Panc1 (cell line): ENCODE results near the gene DAAM2. TPM values are rescaled to one million over a fixed set of nuclear protein-coding genes. Genes with fewer than 3 reads are reported as not detected.

Source experiments
- ATAC-seq: fragments of 200-7000 bp; cut with Tn5 transposase; 2 replicates; pipeline ENCODE4 v1.9.1; 2020; ENCODE audit warnings: mild to moderate bottlenecking, moderate library complexity
- BruUV-seq: library from RNA; stranded (reverse); fragments of 400-500 nt; replicated peaks from 2 replicates; lab custom pipeline; 2021; lab: Mats Ljungman, UMichigan
- CTCF ChIA-PET: fragments of 300-600 bp; sonication (Branson Sonifier 250); formaldehyde crosslinking; loops from one replicate; lab custom pipeline; 2022; ENCODE audit warnings: antibody characterized with exemption; lab: Charles Lee
- POLR2A ChIA-PET: fragments of 300-600 bp; sonication (Branson Sonifier 250); formaldehyde crosslinking; loops from one replicate; lab custom pipeline; 2022; ENCODE audit warnings: antibody characterized with exemption; lab: Charles Lee
- DNase-seq: peaks from one replicate; pipeline ENCODE4 v3.0.0-alpha.2; 2010; ENCODE audit warnings: low read depth, low spot score
- H3K27ac ChIP-seq: 2 replicates; pipeline ENCODE4 v1.5.1; 2011; ENCODE audit warnings: mild to moderate bottlenecking, low read length, inconsistent platforms
- H3K27me3 ChIP-seq: fragments of 200-500 bp; sonication (Bioruptor generic); 2 replicates; pipeline ENCODE4 v1.6.0; 2014; ENCODE audit warnings: low read length, inconsistent platforms; ENCODE audit not compliant: control insufficient read depth, insufficient read depth
- H3K36me3 ChIP-seq: fragments of 200-500 bp; sonication (Bioruptor generic); 2 replicates; pipeline ENCODE4 v1.5.1; 2014; ENCODE audit warnings: inconsistent platforms, mild to moderate bottlenecking, low read length, moderate library complexity; ENCODE audit not compliant: control insufficient read depth, insufficient read depth
- H3K4me1 ChIP-seq: 2 replicates; pipeline ENCODE4 v1.5.1; 2011; ENCODE audit warnings: inconsistent platforms, mild to moderate bottlenecking, low read length, moderate library complexity; ENCODE audit not compliant: control insufficient read depth, insufficient read depth
- H3K4me3 ChIP-seq, 2 experiments: 2 replicates each; pipeline ENCODE4 v1.5.1; 2011 to 2012; ENCODE audit warnings: low read depth in 2 of 2, low read length in 2 of 2, mild to moderate bottlenecking in 2 of 2, inconsistent platforms in 1 of 2, moderate library complexity in 1 of 2
- H3K9me3 ChIP-seq: fragments of 200-500 bp; sonication (Bioruptor generic); 2 replicates; pipeline ENCODE4 v1.5.1; 2014; ENCODE audit warnings: low read depth, mild to moderate bottlenecking, inconsistent platforms, low read length, moderate library complexity; ENCODE audit not compliant: control insufficient read depth, insufficient read depth
- POLR2AphosphoS5 ChIP-seq: IDR thresholded peaks from 2 replicates; pipeline ENCODE4 v1.6.1; 2012; ENCODE audit warnings: mild to moderate bottlenecking, low read depth, low read length, moderate library complexity
- SIN3A ChIP-seq: IDR thresholded peaks from 2 replicates; pipeline ENCODE4 v1.6.1; 2012; ENCODE audit warnings: low read depth, mild to moderate bottlenecking, low read length, moderate library complexity, borderline replicate concordance; ENCODE audit not compliant: insufficient read depth
- TCF7L2 ChIP-seq: IDR thresholded peaks from 2 replicates; pipeline ENCODE4 v1.6.1; 2011; ENCODE audit warnings: mild to moderate bottlenecking, low read depth, low read length, inconsistent platforms
- in situ Hi-C: cut with HindIII; loops from 2 replicates; pipeline ENCODE4 v1.10.0; 2016; ENCODE audit warnings: low sequenced_read_pairs, low pct_unique_long_range_greater_than_20kb
- intact Hi-C: fragments of 100-400 bp; cut with micrococcal nuclease; formaldehyde crosslinking; loops from one replicate; pipeline ENCODE4 v1.10.0; 2022; ENCODE audit not compliant: unreplicated experiment
- total RNA-seq: library from RNA; stranded (reverse); gene quantifications from one replicate; pipeline ENCODE4 v1.2.1, GENCODE V29; 2021; ENCODE audit not compliant: unreplicated experiment
- TF ChIP-seq, protein P1 (sequence below), 2 experiments: IDR thresholded peaks; 2 replicates each; pipeline ENCODE4 v1.6.1; 2011 to 2012; ENCODE audit warnings: low read depth in 2 of 2, control low read depth in 1 of 2, low read length in 1 of 2, mild to moderate bottlenecking in 1 of 2, moderate library complexity in 1 of 2; ENCODE audit not compliant: insufficient read depth in 1 of 2
- TF ChIP-seq, protein P2 (sequence below): fragments of 450-650 bp; IDR thresholded peaks from 2 replicates; pipeline ENCODE4 v1.5.1; 2017; ENCODE audit warnings: mild to moderate bottlenecking

DAAM2 gene
- total RNA-seq, 1 experiment from 2014 or later, result not detected

DNA sequence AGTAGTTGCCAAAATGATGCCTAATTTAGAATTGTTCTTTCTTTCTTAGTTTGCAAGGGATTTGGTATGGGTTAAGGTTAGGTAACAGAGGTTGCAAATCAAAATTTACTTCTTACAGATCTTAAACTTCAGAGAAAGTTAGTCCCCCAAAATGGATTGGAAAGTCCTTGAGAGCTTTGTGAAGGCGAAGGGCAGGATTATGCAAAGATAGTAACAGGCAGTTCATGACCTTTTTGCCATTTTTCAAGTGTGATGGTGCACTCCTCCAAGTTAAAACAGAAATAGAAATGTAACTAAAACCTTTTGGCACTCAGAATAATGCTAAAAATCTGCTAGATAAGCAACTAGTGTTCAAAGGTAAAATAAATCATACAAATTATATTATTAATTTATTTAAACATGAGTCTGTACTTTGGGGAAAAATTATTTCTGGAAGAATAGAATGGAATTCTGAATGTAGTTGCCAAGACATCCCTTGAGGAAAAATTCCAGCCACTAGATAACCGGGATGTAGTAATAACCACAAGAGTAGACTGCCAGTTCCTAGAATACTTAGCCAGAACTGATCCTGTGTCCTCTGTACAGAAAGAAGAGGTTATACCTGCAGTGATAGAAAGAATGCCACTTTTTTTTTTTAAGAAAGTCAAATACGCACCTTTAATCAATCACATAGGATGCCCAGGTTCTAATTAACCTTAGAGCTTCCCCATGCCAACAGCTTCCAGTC is 31.8 kb upstream of the DAAM2 start:
- H3K36me3 ChIP-seq, result no peaks in the 10 kb centered on the region
- intact Hi-C loops, result no loop called here
- BruUV-seq, result no TSS peak
- H3K27ac ChIP-seq, result no peak overlapping the region
- DNase-seq (no peak), ATAC-seq (no peak)
- ChIA-PET POLR2A (no interaction called here), CTCF (no interaction called here)
- H3K9me3 ChIP-seq, result no peaks in the 10 kb centered on the region
- H3K27me3 ChIP-seq, result no peaks in the 10 kb centered on the region
- H3K4me1 ChIP-seq, result no peaks in the 10 kb centered on the region
- in situ Hi-C loops, result no loop called here
- H3K4me3 ChIP-seq, result no peak overlapping the region
- TF ChIP-seq SIN3A (no peak), TCF7L2 (no peak), POLR2AphosphoS5 (no peak)
- TF ChIP-seq, protein P1, sequence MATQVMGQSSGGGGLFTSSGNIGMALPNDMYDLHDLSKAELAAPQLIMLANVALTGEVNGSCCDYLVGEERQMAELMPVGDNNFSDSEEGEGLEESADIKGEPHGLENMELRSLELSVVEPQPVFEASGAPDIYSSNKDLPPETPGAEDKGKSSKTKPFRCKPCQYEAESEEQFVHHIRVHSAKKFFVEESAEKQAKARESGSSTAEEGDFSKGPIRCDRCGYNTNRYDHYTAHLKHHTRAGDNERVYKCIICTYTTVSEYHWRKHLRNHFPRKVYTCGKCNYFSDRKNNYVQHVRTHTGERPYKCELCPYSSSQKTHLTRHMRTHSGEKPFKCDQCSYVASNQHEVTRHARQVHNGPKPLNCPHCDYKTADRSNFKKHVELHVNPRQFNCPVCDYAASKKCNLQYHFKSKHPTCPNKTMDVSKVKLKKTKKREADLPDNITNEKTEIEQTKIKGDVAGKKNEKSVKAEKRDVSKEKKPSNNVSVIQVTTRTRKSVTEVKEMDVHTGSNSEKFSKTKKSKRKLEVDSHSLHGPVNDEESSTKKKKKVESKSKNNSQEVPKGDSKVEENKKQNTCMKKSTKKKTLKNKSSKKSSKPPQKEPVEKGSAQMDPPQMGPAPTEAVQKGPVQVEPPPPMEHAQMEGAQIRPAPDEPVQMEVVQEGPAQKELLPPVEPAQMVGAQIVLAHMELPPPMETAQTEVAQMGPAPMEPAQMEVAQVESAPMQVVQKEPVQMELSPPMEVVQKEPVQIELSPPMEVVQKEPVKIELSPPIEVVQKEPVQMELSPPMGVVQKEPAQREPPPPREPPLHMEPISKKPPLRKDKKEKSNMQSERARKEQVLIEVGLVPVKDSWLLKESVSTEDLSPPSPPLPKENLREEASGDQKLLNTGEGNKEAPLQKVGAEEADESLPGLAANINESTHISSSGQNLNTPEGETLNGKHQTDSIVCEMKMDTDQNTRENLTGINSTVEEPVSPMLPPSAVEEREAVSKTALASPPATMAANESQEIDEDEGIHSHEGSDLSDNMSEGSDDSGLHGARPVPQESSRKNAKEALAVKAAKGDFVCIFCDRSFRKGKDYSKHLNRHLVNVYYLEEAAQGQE (IDR thresholded peaks at IDR 0.05; ENCODE audit: insufficient read depth in 1 of 2, low read depth in 2 of 2, low read length in 1 of 2), result no peak
- TF ChIP-seq, protein P2, sequence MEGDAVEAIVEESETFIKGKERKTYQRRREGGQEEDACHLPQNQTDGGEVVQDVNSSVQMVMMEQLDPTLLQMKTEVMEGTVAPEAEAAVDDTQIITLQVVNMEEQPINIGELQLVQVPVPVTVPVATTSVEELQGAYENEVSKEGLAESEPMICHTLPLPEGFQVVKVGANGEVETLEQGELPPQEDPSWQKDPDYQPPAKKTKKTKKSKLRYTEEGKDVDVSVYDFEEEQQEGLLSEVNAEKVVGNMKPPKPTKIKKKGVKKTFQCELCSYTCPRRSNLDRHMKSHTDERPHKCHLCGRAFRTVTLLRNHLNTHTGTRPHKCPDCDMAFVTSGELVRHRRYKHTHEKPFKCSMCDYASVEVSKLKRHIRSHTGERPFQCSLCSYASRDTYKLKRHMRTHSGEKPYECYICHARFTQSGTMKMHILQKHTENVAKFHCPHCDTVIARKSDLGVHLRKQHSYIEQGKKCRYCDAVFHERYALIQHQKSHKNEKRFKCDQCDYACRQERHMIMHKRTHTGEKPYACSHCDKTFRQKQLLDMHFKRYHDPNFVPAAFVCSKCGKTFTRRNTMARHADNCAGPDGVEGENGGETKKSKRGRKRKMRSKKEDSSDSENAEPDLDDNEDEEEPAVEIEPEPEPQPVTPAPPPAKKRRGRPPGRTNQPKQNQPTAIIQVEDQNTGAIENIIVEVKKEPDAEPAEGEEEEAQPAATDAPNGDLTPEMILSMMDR, result no peak

DNA sequence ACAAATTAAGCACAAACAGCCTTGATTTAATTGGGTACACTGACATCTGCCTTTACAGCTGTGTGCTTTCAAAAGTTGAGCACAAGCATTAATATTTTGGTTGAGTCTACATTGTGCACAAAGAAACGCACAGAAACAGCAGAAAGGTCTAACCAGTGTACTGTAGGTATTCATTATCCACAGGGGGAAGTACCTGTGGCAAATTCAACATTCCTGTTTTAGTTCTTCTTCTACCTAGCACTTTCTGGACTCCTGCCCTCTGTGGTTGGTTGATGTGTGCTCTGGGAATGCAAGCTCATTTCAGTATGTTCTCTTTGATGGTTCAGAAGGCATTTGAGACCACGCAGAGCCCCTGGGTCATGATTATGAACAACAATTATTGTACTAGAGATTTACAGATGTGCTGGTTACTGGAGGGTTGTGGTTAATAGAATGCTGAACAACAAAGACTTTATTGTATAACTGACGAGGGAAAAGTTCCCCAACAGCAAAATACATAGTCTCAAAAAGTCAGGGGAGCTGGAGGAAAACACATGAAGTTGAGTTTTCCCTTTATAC is 26.6 kb upstream of the DAAM2 start:
- TF ChIP-seq, protein P2, result no peak
- TF ChIP-seq SIN3A (no peak), POLR2AphosphoS5 (no peak), TCF7L2 (no peak)
- TF ChIP-seq, protein P1 (IDR thresholded peaks at IDR 0.05; ENCODE audit: insufficient read depth in 1 of 2, low read depth in 2 of 2, low read length in 1 of 2), result no peak
- CTCF ChIA-PET, result no interaction called here

More for the DNA sequence above, 26.6 kb upstream of the DAAM2 start:
- no peak overlapping the region for H3K27ac ChIP-seq
- no peak for ATAC-seq
- intact Hi-C loops, result no loop called here
- no peaks in the 10 kb centered on the region for H3K36me3 ChIP-seq
- H3K4me3 ChIP-seq, result no peak overlapping the region
- no peaks in the 10 kb centered on the region for H3K9me3 ChIP-seq
- POLR2A ChIA-PET, result no interaction called here
- no peaks in the 10 kb centered on the region for H3K4me1 ChIP-seq
- DNase-seq, result no peak
- no peaks in the 10 kb centered on the region for H3K27me3 ChIP-seq
- BruUV-seq, result no TSS peak
- in situ Hi-C loops, result no loop called here
